Erythroblast (primary cell): ENCODE results near the gene OR6N2.

Experiments
- DNase-seq, 2 experiments: peaks; one replicate each; lab custom pipeline; 2025; lab: John Stamatoyannopoulos, UW
- GATA1 ChIP-seq: IDR thresholded peaks from 2 replicates; pipeline ENCODE4 v1.6.1; 2011; ENCODE audit warnings: low read depth, mild to moderate bottlenecking, control low read depth, low read length, moderate library complexity
- POLR2A ChIP-seq: IDR thresholded peaks from 2 replicates; pipeline ENCODE4 v1.6.1; 2011; ENCODE audit warnings: mild to moderate bottlenecking, low read length

OR6N2 gene

GRCh38 chr1:158801396-158801795, 20.4 kb upstream of the OR6N2 start:
- DNase-seq, result no peak
- TF ChIP-seq POLR2A (no peak), GATA1 (no peak)

GRCh38 chr1:158800526-158800925, 19.5 kb upstream of the OR6N2 start:
- TF ChIP-seq POLR2A (no peak), GATA1 (no peak)
- no peak for DNase-seq

DNA sequence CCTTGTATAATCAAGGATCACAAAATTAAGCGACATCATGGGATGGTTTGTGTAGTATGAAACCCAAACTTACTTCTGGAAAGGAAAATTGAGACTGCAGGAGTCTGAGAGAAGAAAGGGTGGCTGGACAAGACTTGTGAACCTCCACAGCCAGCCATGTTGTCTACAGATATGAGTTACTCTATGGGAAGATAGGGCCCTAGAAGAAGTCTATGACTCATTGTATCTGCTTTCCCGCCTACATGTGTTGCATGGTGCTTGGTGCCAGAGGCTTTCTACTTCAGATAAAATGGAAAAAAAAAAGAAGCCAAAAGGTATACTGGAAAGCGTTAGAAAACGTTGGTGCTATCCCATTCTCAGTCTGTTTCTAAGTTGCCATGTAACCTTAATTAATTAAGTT, 18.7 kb upstream of the OR6N2 start:
- TF ChIP-seq GATA1, result no peak
- DNase-seq, result peak; percentile 68 to 74

DNA sequence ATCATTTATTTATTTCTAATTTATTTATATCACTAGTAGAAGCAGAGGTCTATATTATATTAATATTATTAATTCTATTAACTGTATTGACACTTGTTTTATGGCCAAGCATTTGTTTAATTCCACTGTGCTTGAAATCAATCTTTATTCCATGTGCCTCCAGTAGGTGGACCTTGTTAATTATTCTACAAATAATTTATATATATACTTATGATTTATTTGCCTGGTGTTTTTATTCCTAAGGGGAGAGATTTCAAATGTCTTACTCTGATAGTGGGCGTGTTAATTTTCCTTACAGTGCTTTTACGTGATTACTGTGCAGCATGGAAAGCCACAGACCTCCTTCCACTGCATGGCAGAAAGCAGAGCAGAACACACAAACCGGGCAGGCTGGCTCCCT, 17.5 kb upstream of the OR6N2 start:
- TF ChIP-seq POLR2A (no peak), GATA1 (no peak)
- no peak for DNase-seq

DNA sequence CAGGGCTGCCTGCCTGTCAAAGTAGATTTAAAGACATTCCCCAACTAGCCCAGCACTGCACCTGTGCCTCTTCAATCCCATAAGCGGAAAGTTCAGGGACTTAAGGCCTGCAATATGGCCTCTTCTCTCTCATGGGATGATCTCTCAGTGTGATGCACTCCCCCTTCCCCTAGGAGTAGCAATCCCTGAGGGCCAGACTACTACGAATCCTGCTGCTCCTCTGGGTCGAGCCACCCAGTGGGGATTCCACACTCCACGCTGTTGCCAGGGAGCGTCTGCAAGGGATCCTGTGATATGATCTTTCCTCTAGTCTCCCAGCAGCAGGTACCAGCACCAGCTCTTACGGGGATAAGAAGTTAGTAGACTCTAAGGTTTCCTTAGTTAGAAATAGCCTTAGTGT, 13.2 kb upstream of the OR6N2 start:
- DNase-seq, result no peak
- TF ChIP-seq GATA1, result no peak
- no peak for TF ChIP-seq POLR2A

GRCh38 chr1:158793604-158794003, 12.6 kb upstream of the OR6N2 start:
- TF ChIP-seq POLR2A (no peak), GATA1 (no peak)
- DNase-seq, result peak; percentile 48 to 57

DNA sequence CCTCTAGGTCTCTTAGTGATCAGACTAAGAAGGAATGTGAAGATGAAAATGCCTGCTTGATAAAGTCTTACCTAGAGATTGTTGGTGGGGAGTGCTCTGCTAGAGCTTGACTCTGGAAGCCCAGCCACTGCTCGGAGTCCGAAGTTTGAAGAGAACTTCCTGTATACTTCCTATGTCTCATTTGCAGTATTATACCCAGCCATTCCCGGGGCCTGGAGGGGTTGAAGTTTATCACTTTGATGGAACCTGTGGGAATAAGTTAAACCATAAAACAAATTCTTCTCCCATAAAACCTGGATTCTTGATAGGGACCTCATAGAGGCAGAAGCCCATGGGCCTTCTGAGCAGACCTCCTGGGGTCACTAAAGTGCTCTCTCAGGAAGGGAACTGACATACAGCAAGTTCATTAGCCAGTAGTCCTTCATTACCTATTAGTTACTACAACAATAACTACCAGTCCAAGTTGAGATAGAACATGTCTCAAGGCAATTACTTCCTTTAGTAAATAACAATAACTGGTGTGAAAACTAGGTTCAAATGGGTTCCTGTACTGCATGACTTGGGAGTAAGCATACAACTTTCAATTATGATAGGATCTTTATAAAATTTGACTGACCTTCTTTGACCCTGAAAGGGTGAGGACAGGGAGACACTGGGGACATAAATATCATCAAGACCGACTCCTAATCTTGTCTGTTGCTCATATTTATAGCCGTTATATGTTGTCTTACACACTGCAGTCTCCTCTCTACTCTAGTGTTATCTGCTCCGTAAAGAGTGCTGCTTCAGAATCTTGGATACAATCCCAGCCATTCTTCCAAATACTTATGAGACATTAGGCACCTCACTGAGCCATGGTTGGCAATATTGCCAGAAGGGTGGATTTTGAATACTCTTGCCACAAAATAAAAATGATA, 8.8 kb downstream of the OR6N2 start, which contains the start of gene OR6N1:
OR6N1 (minus strand) TSS at position 246 of the 917 bp plus-strand sequence. CDS start 5,513 bp downstream, outside the sequence.
- DNase-seq, result peak in 1 of 2 experiments; percentile 6
- no peak for TF ChIP-seq POLR2A
- no peak for TF ChIP-seq GATA1

GRCh38 chr1:158754420-158754819, 26.6 kb downstream of the OR6N2 start, which contains the start of gene OR6K6:
Gene OR6K6, plus strand, starts transcription at chr1:158754720. Its CDS starts 168 bp downstream, at chr1:158754888.
- TF ChIP-seq POLR2A (no peak), GATA1 (no peak)
- no peak for DNase-seq

DNA sequence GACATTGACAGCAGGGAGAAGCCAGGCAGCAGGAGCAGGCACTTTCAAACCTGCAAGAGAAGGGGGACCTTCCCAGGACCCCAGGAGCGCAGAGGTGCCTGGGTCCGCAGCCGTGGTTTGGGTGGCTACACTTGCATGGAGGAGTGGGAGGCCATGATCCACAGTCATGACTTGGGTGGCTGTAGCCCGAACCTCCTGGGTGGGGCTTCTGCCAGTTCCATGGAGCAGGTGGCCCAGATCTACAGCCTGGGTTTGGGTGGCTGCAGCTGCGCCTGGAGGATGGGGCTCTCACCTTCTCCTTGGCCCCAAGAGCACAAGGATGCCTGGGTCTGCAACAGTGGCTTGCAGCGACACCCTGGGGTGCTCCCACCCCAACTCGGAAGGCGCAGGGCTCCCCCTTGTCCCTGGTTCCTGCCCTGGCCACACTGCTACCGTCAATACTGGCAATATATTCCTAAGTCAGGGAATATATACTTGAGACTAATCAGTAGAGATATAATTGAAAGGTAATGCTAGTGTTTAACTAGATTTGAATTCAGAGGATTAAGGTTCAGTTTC, 28.8 kb downstream of the OR6N2 start:
- no peak for DNase-seq
- TF ChIP-seq POLR2A (no peak), GATA1 (no peak)

DNA sequence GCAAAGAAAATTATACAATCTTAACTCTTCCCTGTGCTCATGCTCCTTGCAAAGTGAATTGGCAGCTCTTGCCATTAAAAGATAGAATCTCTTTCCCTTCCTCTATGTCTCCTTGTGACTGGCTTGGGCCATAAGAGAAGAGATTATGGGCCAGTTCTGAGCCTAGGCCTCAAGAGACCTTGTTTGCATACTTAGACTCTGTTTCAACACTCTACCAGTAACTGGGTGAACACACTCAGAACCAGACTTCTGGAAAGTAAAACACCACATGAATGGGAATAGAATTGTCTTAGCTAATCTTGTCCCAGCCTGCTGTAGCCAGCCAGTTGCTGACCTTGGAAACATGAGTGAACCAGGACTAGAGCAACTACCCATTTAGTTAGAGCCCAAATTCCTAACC, 45.2 kb downstream of the OR6N2 start:
- peak in 1 of 2 experiments; percentile 13 for DNase-seq
- TF ChIP-seq GATA1 (no peak), POLR2A (no peak)

GRCh38 chr1:158732524-158732923, 48.5 kb downstream of the OR6N2 start:
- DNase-seq, result peak; percentile 66 to 74
- TF ChIP-seq POLR2A (no peak), GATA1 (no peak)

DNA sequence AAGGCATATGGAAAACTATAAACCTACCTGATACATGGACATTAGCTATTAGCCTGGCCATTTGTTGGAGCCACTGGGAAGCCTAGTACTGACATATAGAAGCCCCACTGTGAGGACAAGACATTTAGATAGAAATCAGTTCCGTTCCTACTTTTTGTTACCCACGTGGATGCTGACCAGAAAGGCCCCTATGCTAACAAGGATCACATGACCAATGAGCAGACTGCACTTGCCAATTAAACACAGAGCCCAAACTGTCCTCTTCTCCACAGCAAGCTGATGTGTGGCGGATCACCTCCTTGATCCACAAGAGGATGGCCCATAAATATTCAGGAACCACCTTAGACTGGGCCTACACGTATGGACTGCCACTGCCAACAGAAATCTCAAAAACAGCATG, 49.3 kb downstream of the OR6N2 start:
- TF ChIP-seq GATA1 (no peak), POLR2A (no peak)
- no peak for DNase-seq

GRCh38 chr1:158730453-158730852, 50.6 kb downstream of the OR6N2 start:
- DNase-seq, result no peak
- no peak for TF ChIP-seq GATA1
- no peak for TF ChIP-seq POLR2A

DNA sequence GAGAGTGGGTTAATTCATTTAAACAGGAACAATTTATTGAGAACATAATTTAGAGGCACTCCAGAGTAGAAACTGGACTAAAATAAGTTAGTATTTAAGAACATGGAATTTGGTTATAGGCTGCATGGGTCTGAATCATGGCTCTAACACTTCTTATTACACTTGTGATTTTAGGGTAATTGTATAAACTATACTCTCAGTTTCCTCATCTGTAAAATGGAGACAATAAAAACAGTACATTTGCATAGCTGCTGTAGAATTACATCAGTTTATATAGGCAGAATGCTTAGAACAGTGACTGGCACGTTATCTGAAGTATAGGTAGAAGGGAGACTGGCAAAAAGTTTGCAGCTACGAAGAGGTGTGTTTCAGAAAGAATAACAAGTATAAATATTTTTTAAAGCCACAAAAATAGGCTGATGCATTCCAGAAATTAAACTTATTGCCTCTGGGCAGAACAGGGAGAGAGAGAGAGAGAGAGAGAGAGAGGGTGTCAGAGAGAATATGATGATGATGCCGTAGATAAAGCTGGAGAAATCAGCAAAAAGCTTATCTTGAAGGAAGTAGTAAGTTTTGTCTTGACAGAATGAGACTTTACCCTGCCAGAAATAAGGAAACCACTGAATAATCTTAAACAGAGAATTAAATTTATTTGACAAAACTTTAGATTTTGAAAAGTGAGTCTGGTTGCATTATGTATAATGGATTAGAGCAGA, 52.3 kb downstream of the OR6N2 start:
- no peak for TF ChIP-seq GATA1
- no peak for TF ChIP-seq POLR2A
- peak; percentile 23 to 30 for DNase-seq

GRCh38 chr1:158724442-158724841, 56.6 kb downstream of the OR6N2 start:
- DNase-seq, result no peak
- TF ChIP-seq POLR2A, result no peak
- TF ChIP-seq GATA1, result no peak
